ENCODE measurements around the gene C7orf25.

DNA sequence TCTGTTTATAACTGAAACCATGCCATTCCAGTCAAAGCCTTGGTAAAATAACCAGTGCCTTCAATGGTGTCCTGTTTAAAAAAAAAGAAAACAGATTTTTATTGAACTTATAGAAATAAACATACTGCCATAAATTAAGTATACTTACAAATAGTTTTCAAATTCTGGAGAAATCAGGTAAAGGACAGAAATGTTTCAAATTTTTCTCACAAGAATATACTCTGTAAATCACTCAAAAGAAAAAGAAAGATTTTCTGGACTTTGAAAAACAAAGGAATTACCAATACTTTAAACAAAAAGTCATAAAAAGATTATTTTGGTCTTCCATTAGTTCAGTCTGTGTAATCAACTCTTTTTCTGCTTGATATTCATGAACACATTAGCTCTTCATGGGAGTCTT is 44.2 kb upstream of the C7orf25 start:
- TF ChIP-seq CTCF (IDR thresholded peaks at IDR 0.05; ENCODE audit: low read length) (no peak), EZH2 (optimal IDR thresholded peaks at IDR 0.05; ENCODE audit: low read depth, low read length) (no peak)

Measured in MM.1S (cell line).